PC-9 (cell line): ENCODE measurements around the gene GPR153. TPM values are rescaled to one million over a fixed set of nuclear protein-coding genes. Genes with fewer than 3 reads are reported as not detected.

Experiments
- BruUV-seq: library from RNA; stranded (reverse); fragments of 400-500 nt; replicated peaks from 2 replicates; lab custom pipeline; 2021; lab: Mats Ljungman, UMichigan
- CTCF ChIA-PET: fragments of 300-600 bp; sonication (Branson Sonifier 250); formaldehyde crosslinking; loops from one replicate; lab custom pipeline; 2022; ENCODE audit warnings: antibody characterized with exemption; lab: Charles Lee
- POLR2A ChIA-PET: fragments of 300-600 bp; sonication (Branson Sonifier 250); formaldehyde crosslinking; loops from one replicate; lab custom pipeline; 2022; ENCODE audit warnings: antibody characterized with exemption; ENCODE audit not compliant: unreplicated experiment; lab: Charles Lee
- DNase-seq, 2 experiments: peaks; one replicate each; pipeline versions ENCODE4 v3.0.0 to v3.0.0-alpha.2; 2015 to 2022; ENCODE audit warnings: mixed read lengths in 1 of 2
- H2AFZ ChIP-seq: fragments of 200-600 bp; sonication (generic); 2 replicates; pipeline ENCODE4 v1.8.1; 2017; ENCODE audit warnings: antibody characterized with exemption
- H3F3A ChIP-seq: fragments of 200-600 bp; sonication (generic); 2 replicates; pipeline ENCODE4 v1.8.1; 2017; ENCODE audit warnings: antibody characterized with exemption, mild to moderate bottlenecking, low read depth; ENCODE audit not compliant: insufficient read depth
- H3K27ac ChIP-seq: fragments of 200-600 bp; sonication (generic); 2 replicates; pipeline ENCODE4 v1.6.1; 2016; ENCODE audit warnings: mixed run types
- H3K27me3 ChIP-seq: fragments of 200-600 bp; sonication (generic); 2 replicates; pipeline ENCODE4 v1.6.1; 2016; ENCODE audit warnings: low read depth, mixed run types; ENCODE audit not compliant: insufficient read depth
- H3K36me3 ChIP-seq: fragments of 200-600 bp; sonication (generic); 2 replicates; pipeline ENCODE4 v1.6.1; 2016; ENCODE audit warnings: low read depth, mixed run types
- H3K4me1 ChIP-seq: fragments of 200-600 bp; sonication (generic); replicated peaks from 2 replicates; pipeline ENCODE4 v1.6.1; 2016; ENCODE audit warnings: mixed run types; ENCODE audit not compliant: insufficient read depth
- H3K4me2 ChIP-seq: fragments of 200-600 bp; sonication (generic); 2 replicates; pipeline ENCODE4 v1.6.1; 2017; ENCODE audit warnings: mixed run types
- H3K4me3 ChIP-seq: fragments of 200-600 bp; sonication (generic); 2 replicates; pipeline ENCODE4 v1.6.1; 2016; ENCODE audit warnings: mixed run types
- H3K79me2 ChIP-seq: fragments of 200-600 bp; sonication (generic); 2 replicates; pipeline ENCODE4 v1.6.1; 2017; ENCODE audit warnings: low read depth, mixed run types
- H3K9me2 ChIP-seq: fragments of 200-600 bp; sonication (generic); 2 replicates; pipeline ENCODE4 v1.8.1; 2017; ENCODE audit warnings: mild to moderate bottlenecking; ENCODE audit not compliant: insufficient read depth
- H3K9me3 ChIP-seq: fragments of 200-600 bp; sonication (generic); 2 replicates; pipeline ENCODE4 v1.8.1; 2016; ENCODE audit warnings: low read depth; ENCODE audit not compliant: insufficient read depth
- H4K20me1 ChIP-seq: fragments of 200-600 bp; sonication (generic); 2 replicates; pipeline ENCODE4 v1.8.1; 2017; ENCODE audit not compliant: insufficient read depth
- EZH2 ChIP-seq: fragments of 200-600 bp; sonication (generic); IDR thresholded peaks from 2 replicates; pipeline ENCODE4 v1.8.0; 2017; ENCODE audit warnings: antibody characterized with exemption, low read depth
- intact Hi-C: fragments of 100-400 bp; cut with micrococcal nuclease; formaldehyde crosslinking; loops from one replicate; pipeline ENCODE4 v1.10.0; 2022; ENCODE audit not compliant: unreplicated experiment
- total RNA-seq: library from RNA; stranded (reverse); gene quantifications from 2 replicates; pipeline ENCODE4 v1.2.3, GENCODE V29; 2021
- TF ChIP-seq, protein P1 (sequence below): fragments of 200-600 bp; sonication (generic); conservative IDR thresholded peaks from 2 replicates; pipeline ENCODE4 v1.6.1; 2017; ENCODE audit warnings: mixed run types, antibody characterized with exemption, mild to moderate bottlenecking, moderate library complexity

The GPR153 gene
- total RNA-seq, 1 experiment from 2014 or later, result 8.0 TPM

DNA sequence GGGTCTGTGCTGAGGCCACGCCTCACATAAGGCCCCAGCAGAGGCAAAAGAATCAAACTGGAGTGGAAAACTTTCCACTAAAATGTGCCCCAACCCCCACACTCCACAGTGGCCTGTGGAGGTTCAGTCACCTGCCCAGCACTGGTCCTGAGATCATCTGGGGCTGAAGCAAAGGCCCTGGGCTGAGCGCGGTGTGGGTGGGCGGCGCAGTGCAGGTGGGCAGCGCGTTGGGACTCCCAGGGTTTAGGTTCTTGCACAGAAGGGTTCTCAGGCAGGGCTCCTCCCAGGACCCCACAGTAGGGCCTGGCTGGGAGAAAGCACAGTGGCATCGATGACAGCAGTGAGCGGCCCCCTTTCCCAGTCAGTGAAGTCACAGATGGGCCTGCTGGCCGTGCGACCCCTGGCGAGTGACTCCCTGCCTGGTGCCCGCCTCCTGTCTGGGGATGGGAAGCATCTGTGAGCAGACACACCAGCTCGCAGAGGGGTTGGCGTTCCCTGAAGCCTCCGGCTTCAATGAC is 13.8 kb upstream of the GPR153 start:
- TF ChIP-seq, protein P1, sequence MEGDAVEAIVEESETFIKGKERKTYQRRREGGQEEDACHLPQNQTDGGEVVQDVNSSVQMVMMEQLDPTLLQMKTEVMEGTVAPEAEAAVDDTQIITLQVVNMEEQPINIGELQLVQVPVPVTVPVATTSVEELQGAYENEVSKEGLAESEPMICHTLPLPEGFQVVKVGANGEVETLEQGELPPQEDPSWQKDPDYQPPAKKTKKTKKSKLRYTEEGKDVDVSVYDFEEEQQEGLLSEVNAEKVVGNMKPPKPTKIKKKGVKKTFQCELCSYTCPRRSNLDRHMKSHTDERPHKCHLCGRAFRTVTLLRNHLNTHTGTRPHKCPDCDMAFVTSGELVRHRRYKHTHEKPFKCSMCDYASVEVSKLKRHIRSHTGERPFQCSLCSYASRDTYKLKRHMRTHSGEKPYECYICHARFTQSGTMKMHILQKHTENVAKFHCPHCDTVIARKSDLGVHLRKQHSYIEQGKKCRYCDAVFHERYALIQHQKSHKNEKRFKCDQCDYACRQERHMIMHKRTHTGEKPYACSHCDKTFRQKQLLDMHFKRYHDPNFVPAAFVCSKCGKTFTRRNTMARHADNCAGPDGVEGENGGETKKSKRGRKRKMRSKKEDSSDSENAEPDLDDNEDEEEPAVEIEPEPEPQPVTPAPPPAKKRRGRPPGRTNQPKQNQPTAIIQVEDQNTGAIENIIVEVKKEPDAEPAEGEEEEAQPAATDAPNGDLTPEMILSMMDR, result no peak
- no peak for TF ChIP-seq EZH2
- ChIA-PET POLR2A (no interaction called here), CTCF (no interaction called here)
- Histone ChIP-seq H3F3A (no peaks in the 10 kb centered on the region), H3K4me2 (no peak overlapping the region), H3K27me3 (no peaks in the 10 kb centered on the region), H4K20me1 (no peaks in the 10 kb centered on the region), H2AFZ (no peak overlapping the region), H3K27ac (no peak overlapping the region), H3K36me3 (no peaks in the 10 kb centered on the region), H3K9me3 (no peaks in the 10 kb centered on the region), H3K4me1 (no peaks in the 10 kb centered on the region), H3K9me2 (no peaks in the 10 kb centered on the region), H3K79me2 (no peaks in the 10 kb centered on the region), H3K4me3 (no peak overlapping the region)
- DNase-seq, result no peak
- no TSS peak for BruUV-seq
- intact Hi-C loops, result no loop called here

DNA sequence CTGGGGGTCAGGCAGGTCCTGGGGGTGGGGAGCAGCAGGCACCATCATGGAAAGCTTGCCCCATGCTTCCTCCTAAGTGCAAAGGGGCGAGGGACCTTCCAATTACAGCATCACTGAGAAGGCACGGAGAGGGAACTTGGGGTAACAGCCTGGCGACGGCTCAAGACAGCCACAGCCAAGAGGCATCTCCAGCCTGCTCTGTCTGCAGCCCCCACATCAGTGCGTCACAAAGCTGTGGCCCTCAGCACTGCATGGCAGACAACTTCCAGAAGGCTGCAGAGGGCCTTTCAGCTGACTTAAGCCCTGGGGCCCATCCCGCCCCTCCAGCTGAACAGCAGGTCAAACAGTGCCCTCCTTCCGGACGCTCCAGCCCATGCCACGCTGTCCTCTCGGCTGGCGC is 13.2 kb upstream of the GPR153 start:
- H3K27ac ChIP-seq, result no peak overlapping the region
- no peak overlapping the region for H2AFZ ChIP-seq
- no TSS peak for BruUV-seq
- H4K20me1 ChIP-seq, result no peaks in the 10 kb centered on the region
- no peaks in the 10 kb centered on the region for H3K9me3 ChIP-seq
- TF ChIP-seq, protein P1, result no peak
- no peak for TF ChIP-seq EZH2
- H3K36me3 ChIP-seq, result no peaks in the 10 kb centered on the region
- POLR2A ChIA-PET, result no interaction called here
- CTCF ChIA-PET, result no interaction called here
- intact Hi-C loops, result no loop called here
- H3K4me1 ChIP-seq, result no peaks in the 10 kb centered on the region
- no peaks in the 10 kb centered on the region for H3F3A ChIP-seq
- H3K27me3 ChIP-seq, result no peaks in the 10 kb centered on the region
- no peaks in the 10 kb centered on the region for H3K9me2 ChIP-seq
- no peak overlapping the region for H3K4me3 ChIP-seq
- H3K79me2 ChIP-seq, result no peaks in the 10 kb centered on the region
- H3K4me2 ChIP-seq, result no peak overlapping the region
- DNase-seq, result no peak

DNA sequence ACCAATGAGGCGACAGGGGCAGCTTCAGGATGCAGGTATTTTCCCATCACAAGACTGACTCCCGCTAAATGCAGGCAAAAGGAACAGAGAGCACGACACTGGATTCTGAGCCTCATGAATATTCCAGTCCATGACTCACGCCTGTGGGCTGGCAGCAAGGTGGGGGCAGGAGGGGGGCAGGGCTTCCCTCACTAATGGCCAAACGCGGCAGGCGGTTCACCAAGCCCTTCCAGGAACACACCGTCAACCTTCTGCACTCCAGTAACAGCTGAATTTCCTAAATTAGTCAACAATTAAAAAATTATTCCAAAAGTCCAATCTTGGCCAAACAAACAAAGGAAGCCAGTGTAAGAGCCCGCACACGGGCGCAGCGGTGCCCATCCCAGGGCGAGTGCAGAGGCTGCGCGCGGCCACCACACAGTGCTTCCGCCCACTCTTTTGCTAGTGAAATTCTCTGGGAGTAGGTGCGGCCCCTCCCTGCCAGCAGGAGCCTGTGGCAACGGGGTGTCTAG is 12.5 kb upstream of the GPR153 start:
- ChIA-PET CTCF (no interaction called here), POLR2A (no interaction called here)
- no peak overlapping the region for H2AFZ ChIP-seq
- H3K36me3 ChIP-seq, result no peaks in the 10 kb centered on the region
- H3K4me3 ChIP-seq, result no peak overlapping the region
- H4K20me1 ChIP-seq, result no peaks in the 10 kb centered on the region
- no peaks in the 10 kb centered on the region for H3K79me2 ChIP-seq
- no TSS peak for BruUV-seq
- no peaks in the 10 kb centered on the region for H3K4me1 ChIP-seq
- no peaks in the 10 kb centered on the region for H3K9me3 ChIP-seq
- H3K27me3 ChIP-seq, result no peaks in the 10 kb centered on the region
- TF ChIP-seq, protein P1, result no peak
- no peak for TF ChIP-seq EZH2
- no peaks in the 10 kb centered on the region for H3K9me2 ChIP-seq
- no peak for DNase-seq
- H3K4me2 ChIP-seq, result no peak overlapping the region
- no peaks in the 10 kb centered on the region for H3F3A ChIP-seq
- H3K27ac ChIP-seq, result no peak overlapping the region
- intact Hi-C loops, result no loop called here
